ENCODE data around the gene USP36. TPM values are rescaled to one million over a fixed set of nuclear protein-coding genes. Genes with fewer than 3 reads are reported as not detected.

Gene USP36
- total RNA-seq, 1 experiment from 2014 or later = 113 TPM

GRCh38 chr17:78859051-78859450 is 18.4 kb upstream of the USP36 start:
- CTCF ChIA-PET = no interaction called here
- ATAC-seq = no peak
- TF ChIP-seq SIN3A (IDR thresholded peaks at IDR 0.05; ENCODE audit: borderline replicate concordance, insufficient read depth, low read depth, low read length) = no peak
- no peak for TF ChIP-seq CTCF (IDR thresholded peaks at IDR 0.05)
- TF ChIP-seq REST (IDR thresholded peaks at IDR 0.05; ENCODE audit: insufficient read depth in 1 of 2, low read depth in 2 of 2, low read length in 1 of 2) = no peak
- no peak for TF ChIP-seq TCF7L2 (IDR thresholded peaks at IDR 0.05; ENCODE audit: low read depth, low read length)
- TF ChIP-seq POLR2AphosphoS5 (IDR thresholded peaks at IDR 0.05; ENCODE audit: low read depth, low read length) = no peak
- POLR2A ChIA-PET = interaction anchor here (0.5 kb wide), 1 partner anchor 701 kb away, joined by 3 read pairs; no protein-coding TSS in a partner anchor
- Histone ChIP-seq H3K4me1 (ENCODE audit: control insufficient read depth, insufficient read depth, low read length) (peaks cover 8% of the 10 kb centered on the region), H3K27me3 (ENCODE audit: control insufficient read depth, insufficient read depth, low read length) (no peaks in the 10 kb centered on the region), H3K9me3 (ENCODE audit: control insufficient read depth, insufficient read depth, low read depth, low read length) (no peaks in the 10 kb centered on the region), H3K36me3 (ENCODE audit: control insufficient read depth, insufficient read depth, low read length) (no peaks in the 10 kb centered on the region), H3K27ac (ENCODE audit: low read length) (no peak overlapping the region), H3K4me3 (ENCODE audit: low read depth in 2 of 2, low read length in 2 of 2) (no peak overlapping the region)
- DNase-seq (ENCODE audit: low read depth, low spot score) = no peak
- no TSS peak for BruUV-seq (replicated peaks)
- intact Hi-C loops (cut with micrococcal nuclease; ENCODE audit: unreplicated experiment) = no loop called here
- in situ Hi-C loops (cut with HindIII; ENCODE audit: low pct_unique_long_range_greater_than_20kb, low sequenced_read_pairs) = no loop called here

- in situ Hi-C loops (cut with HindIII; ENCODE audit: low pct_unique_long_range_greater_than_20kb, low sequenced_read_pairs) (no loop called here), intact Hi-C loops (cut with micrococcal nuclease; ENCODE audit: unreplicated experiment) (no loop called here)
- POLR2A ChIA-PET = interaction anchor here (0.7 kb wide), 1 partner anchor 856 kb away, joined by 3 read pairs; no protein-coding TSS in a partner anchor
- Histone ChIP-seq H3K36me3 (ENCODE audit: control insufficient read depth, insufficient read depth, low read length) (no peaks in the 10 kb centered on the region), H3K4me3 (ENCODE audit: low read depth in 2 of 2, low read length in 2 of 2) (no peak overlapping the region), H3K27me3 (ENCODE audit: control insufficient read depth, insufficient read depth, low read length) (no peaks in the 10 kb centered on the region), H3K9me3 (ENCODE audit: control insufficient read depth, insufficient read depth, low read depth, low read length) (no peaks in the 10 kb centered on the region), H3K27ac (ENCODE audit: low read length) (no peak overlapping the region), H3K4me1 (ENCODE audit: control insufficient read depth, insufficient read depth, low read length) (peaks cover 6% of the 10 kb centered on the region)
- TF ChIP-seq SIN3A (IDR thresholded peaks at IDR 0.05; ENCODE audit: borderline replicate concordance, insufficient read depth, low read depth, low read length) (no peak), POLR2AphosphoS5 (IDR thresholded peaks at IDR 0.05; ENCODE audit: low read depth, low read length) (no peak), TCF7L2 (IDR thresholded peaks at IDR 0.05; ENCODE audit: low read depth, low read length) (no peak), REST (IDR thresholded peaks at IDR 0.05; ENCODE audit: insufficient read depth in 1 of 2, low read depth in 2 of 2, low read length in 1 of 2) (no peak), CTCF (IDR thresholded peaks at IDR 0.05) (no peak)
- no peak for DNase-seq (ENCODE audit: low read depth, low spot score)
- no peak for ATAC-seq
- no TSS peak for BruUV-seq (replicated peaks)
- CTCF ChIA-PET = no interaction called here
These were observed 16.7 kb upstream of the USP36 start for GRCh38 chr17:78857266-78857665.
